Thyroid gland (tissue), 4 donors: ENCODE results near the gene EBI3. TPM values are rescaled to one million over a fixed set of nuclear protein-coding genes. Genes with fewer than 3 reads are reported as not detected.

ENCODE experiments used
- DNase-seq, 2 donors: peaks; one replicate each; pipeline ENCODE4 v3.0.0-alpha.2; 2019
- H3K27ac ChIP-seq, 3 donors: fragments of 200-600 bp; sonication (generic); 1 replicate in 2 of 3; 2 replicates in 1 of 3; pipeline ENCODE4 v1.5.1; 2016 to 2019; ENCODE audit warnings: mild to moderate bottlenecking in 1 of 3, moderate library complexity in 1 of 3
- H3K27me3 ChIP-seq: fragments of 200-600 bp; sonication (generic); one replicate; pipeline ENCODE4 v1.5.1; 2019
- H3K36me3 ChIP-seq, 2 donors: fragments of 200-600 bp; sonication (generic); one replicate each; pipeline ENCODE4 v1.5.1; 2016 to 2019
- H3K4me1 ChIP-seq, 2 donors: fragments of 200-600 bp; sonication (generic); one replicate each; pipeline ENCODE4 v1.5.1; 2017 to 2019
- H3K4me3 ChIP-seq, 3 donors: fragments of 200-600 bp; sonication (generic); replicated peaks in 1 of 3; 1 replicate in 2 of 3; 2 replicates in 1 of 3; pipeline ENCODE4 v1.5.1; 2016; ENCODE audit warnings: mild to moderate bottlenecking in 1 of 3
- H3K9me3 ChIP-seq: fragments of 200-600 bp; sonication (generic); one replicate; pipeline ENCODE4 v1.5.1; 2017
- CTCF ChIP-seq, 6 experiments: fragments of 200-600 bp in 3 of 6; fragments of 450-650 bp in 3 of 6; sonication (generic) in 3 of 6; IDR thresholded peaks; one replicate each; pipeline ENCODE4 v1.5.1; 2016 to 2019; ENCODE audit warnings: antibody characterized with exemption in 6 of 6, mild to moderate bottlenecking in 2 of 6, inconsistent platforms in 1 of 6, moderate library complexity in 1 of 6
- POLR2A ChIP-seq, 2 donors: fragments of 450-650 bp; IDR thresholded peaks; one replicate each; pipeline ENCODE4 v1.6.1; 2017; ENCODE audit warnings: antibody characterized with exemption in 2 of 2, mild to moderate bottlenecking in 2 of 2, moderate library complexity in 1 of 2
- WGBS, 2 donors: methylation state at CpG; one replicate each; pipeline ENCODE4 v1.1.5; 2017; 5-methylcytosine and 5-hydroxymethylcytosine counted together
- intact Hi-C: fragments of 100-400 bp; cut with DNase I; formaldehyde crosslinking; loops from one replicate; pipeline ENCODE4 v1.15.1; 2023
- total RNA-seq, 4 donors: library from RNA; depleted of rRNA; stranded (reverse); fragments of >200 nt; gene quantifications; one replicate each; pipeline ENCODE4 v1.2.3, GENCODE V29; 2016

EBI3 gene
- total RNA-seq, 4 donors from 2014 or later = 0.49 to 4.5 (median 2.0) TPM

GRCh38 chr19:4200940-4201542, 28.3 kb upstream of the EBI3 start:
- Histone ChIP-seq H3K27ac (no peak overlapping the region), H3K4me3 (no peak overlapping the region), H3K36me3 (no peaks in the 10 kb centered on the region), H3K9me3 (no peaks in the 10 kb centered on the region), H3K4me1 (peaks cover 0 to 7% of the 10 kb centered on the region in 2 donors), H3K27me3 (peaks cover 16% of the 10 kb centered on the region)
- 67 to 75% methylated on average over 2 of the region's 2 CpGs for WGBS, 2 donors
- DNase-seq = no peak
- TF ChIP-seq CTCF (IDR thresholded peaks at IDR 0.05) = no peak
- TF ChIP-seq POLR2A (IDR thresholded peaks at IDR 0.05) = no peak
- intact Hi-C loops = no loop called here

GRCh38 chr19:4201798-4202197, 27.5 kb upstream of the EBI3 start:
- WGBS, 2 donors = 82% methylated on average over 4 of the region's 4 CpGs
- Histone ChIP-seq H3K4me1 (peaks cover 0 to 7% of the 10 kb centered on the region in 2 donors), H3K4me3 (no peak overlapping the region), H3K27ac (no peak overlapping the region), H3K27me3 (peaks cover 13% of the 10 kb centered on the region), H3K36me3 (no peaks in the 10 kb centered on the region), H3K9me3 (no peaks in the 10 kb centered on the region)
- no peak for DNase-seq
- intact Hi-C loops = no loop called here
- TF ChIP-seq POLR2A (IDR thresholded peaks at IDR 0.05) (no peak), CTCF (IDR thresholded peaks at IDR 0.05) (no peak)

- H3K4me3 ChIP-seq = no peak overlapping the region
- WGBS, 2 donors = 78 to 84% methylated on average over 10 of the region's 10 CpGs
- intact Hi-C loops = no loop called here
Observed at GRCh38 chr19:4206818-4207484, 22.4 kb upstream of the EBI3 start.

GRCh38 chr19:4208385-4209094, 20.8 kb upstream of the EBI3 start:
- DNase-seq = no peak
- Histone ChIP-seq H3K27ac (no peak overlapping the region), H3K27me3 (no peaks in the 10 kb centered on the region), H3K4me1 (no peaks in the 10 kb centered on the region), H3K4me3 (no peak overlapping the region), H3K9me3 (no peaks in the 10 kb centered on the region), H3K36me3 (no peaks in the 10 kb centered on the region)
- intact Hi-C loops = no loop called here
- 46 to 49% methylated on average over 13 of the region's 13 CpGs for WGBS, 2 donors
- TF ChIP-seq POLR2A (IDR thresholded peaks at IDR 0.05) (no peak), CTCF (IDR thresholded peaks at IDR 0.05) (no peak)

More at GRCh38 chr19:4206818-4207484, 22.4 kb upstream of the EBI3 start:
- Histone ChIP-seq H3K27ac (no peak overlapping the region), H3K4me1 (no peaks in the 10 kb centered on the region), H3K9me3 (no peaks in the 10 kb centered on the region), H3K27me3 (no peaks in the 10 kb centered on the region), H3K36me3 (no peaks in the 10 kb centered on the region)
- DNase-seq = no peak
- TF ChIP-seq CTCF (IDR thresholded peaks at IDR 0.05) (no peak), POLR2A (IDR thresholded peaks at IDR 0.05) (no peak)
